GM18870 (cell line): ENCODE measurements around the gene AP3M1.

Experiments used
- ATAC-seq: cut with Tn5 transposase; IDR thresholded peaks from one replicate; pipeline ENCODE4 v1.9.1; 2021; ENCODE audit warnings: moderate library complexity; ENCODE audit not compliant: unreplicated experiment

AP3M1 gene

GRCh38 chr10:74118804-74119203 is 31.8 kb downstream of the AP3M1 start:
- no peak for ATAC-seq

- ATAC-seq = no peak
These were observed 32.9 kb downstream of the AP3M1 start for GRCh38 chr10:74117738-74118137.

- ATAC-seq = no peak
These were observed 36.6 kb downstream of the AP3M1 start for GRCh38 chr10:74114041-74114448.

GRCh38 chr10:74113546-74113945 is 37.1 kb downstream of the AP3M1 start:
- ATAC-seq = no peak

GRCh38 chr10:74111799-74112198 is 38.8 kb downstream of the AP3M1 start:
- no peak for ATAC-seq

- no peak for ATAC-seq
These were observed 40.5 kb downstream of the AP3M1 start for GRCh38 chr10:74110120-74110519.

- no peak for ATAC-seq
These were observed 41.2 kb downstream of the AP3M1 start for GRCh38 chr10:74109452-74109851.

GRCh38 chr10:74107391-74107790 is 43.2 kb downstream of the AP3M1 start:
- no peak for ATAC-seq

GRCh38 chr10:74104996-74105395 is 45.6 kb downstream of the AP3M1 start:
- no peak for ATAC-seq

- no peak for ATAC-seq
These were observed 46.1 kb downstream of the AP3M1 start for GRCh38 chr10:74104480-74104879.

GRCh38 chr10:74103560-74104258 is 46.9 kb downstream of the AP3M1 start:
- ATAC-seq = no peak

- no peak for ATAC-seq
These were observed 50.8 kb downstream of the AP3M1 start for GRCh38 chr10:74099836-74100235.

- no peak for ATAC-seq
These were observed 51.2 kb downstream of the AP3M1 start for GRCh38 chr10:74099420-74099819.

GRCh38 chr10:74097776-74098175 is 52.9 kb downstream of the AP3M1 start:
- ATAC-seq = no peak

- ATAC-seq = peak; percentile 79
These were observed 53.9 kb downstream of the AP3M1 start for GRCh38 chr10:74096777-74097176.

GRCh38 chr10:74094231-74094630 is 56.4 kb downstream of the AP3M1 start:
- no peak for ATAC-seq

- no peak for ATAC-seq
These were observed 57.0 kb downstream of the AP3M1 start for GRCh38 chr10:74093530-74094164.

- ATAC-seq = no peak
These were observed 58.3 kb downstream of the AP3M1 start for GRCh38 chr10:74092372-74092771.

- no peak for ATAC-seq
These were observed 61.9 kb downstream of the AP3M1 start for GRCh38 chr10:74088722-74089121.

- ATAC-seq = no peak
These were observed 64.3 kb downstream of the AP3M1 start for GRCh38 chr10:74086317-74086716.

GRCh38 chr10:74084955-74085354 is 65.7 kb downstream of the AP3M1 start:
- no peak for ATAC-seq

- no peak for ATAC-seq
These were observed 67.3 kb downstream of the AP3M1 start for GRCh38 chr10:74083304-74083703.
